HG03457 (cell line): ENCODE results near the gene MAPRE3.

Experiments
- ATAC-seq: cut with Tn5 transposase; IDR thresholded peaks from one replicate; pipeline ENCODE4 v1.9.1; 2021; ENCODE audit warnings: moderate number of reproducible peaks; ENCODE audit not compliant: unreplicated experiment

MAPRE3 gene

GRCh38 chr2:27038631-27039339, 68.3 kb downstream of the MAPRE3 start:
- ATAC-seq: no peak

GRCh38 chr2:27039426-27039825, 69.0 kb downstream of the MAPRE3 start:
- no peak for ATAC-seq

DNA sequence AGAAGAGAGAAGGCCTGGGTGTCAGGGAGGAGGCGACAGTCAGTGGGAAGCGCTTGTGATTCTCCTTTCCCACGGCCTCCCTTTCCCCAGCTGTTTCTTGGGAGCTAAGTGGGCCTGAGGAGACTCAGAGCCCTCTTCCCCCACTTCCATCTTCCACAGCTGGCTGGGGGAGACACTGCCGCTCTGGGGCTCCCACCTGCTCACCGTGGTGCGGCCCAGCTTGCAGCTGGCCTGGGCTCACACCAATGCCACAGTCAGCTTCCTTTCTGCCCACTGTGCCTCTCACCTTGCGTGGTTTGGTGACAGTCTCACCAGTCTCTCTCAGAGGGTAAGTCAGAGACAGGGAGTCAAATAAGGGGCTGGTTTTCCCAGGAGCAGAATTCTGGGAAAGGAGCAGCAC, 69.4 kb downstream of the MAPRE3 start:
- ATAC-seq: no peak

GRCh38 chr2:27040282-27040681, 69.8 kb downstream of the MAPRE3 start:
- ATAC-seq: no peak

DNA sequence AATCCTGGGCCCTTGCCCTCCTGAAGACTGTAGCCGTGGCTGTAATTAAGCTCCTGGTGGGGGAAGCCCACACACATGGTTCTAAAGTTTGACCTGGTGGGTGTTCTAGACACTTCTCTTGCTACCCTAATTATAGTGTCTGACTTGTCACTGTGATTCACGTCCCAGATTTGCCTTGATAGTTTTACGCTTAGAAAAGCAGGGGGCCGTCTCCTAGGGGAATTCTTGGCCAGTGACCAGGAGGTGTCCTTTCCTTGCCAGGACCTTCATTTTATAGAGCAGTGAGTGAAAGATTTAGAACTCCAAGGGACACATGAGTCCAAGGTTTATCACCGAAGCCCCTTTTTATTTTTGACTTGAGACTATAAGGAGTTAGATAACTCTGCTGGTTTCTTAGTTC, 71.3 kb downstream of the MAPRE3 start:
- ATAC-seq: no peak

- no peak for ATAC-seq
Measured at GRCh38 chr2:27042159-27042661, 71.8 kb downstream of the MAPRE3 start.

GRCh38 chr2:27042985-27043634, 72.7 kb downstream of the MAPRE3 start:
- no peak for ATAC-seq

DNA sequence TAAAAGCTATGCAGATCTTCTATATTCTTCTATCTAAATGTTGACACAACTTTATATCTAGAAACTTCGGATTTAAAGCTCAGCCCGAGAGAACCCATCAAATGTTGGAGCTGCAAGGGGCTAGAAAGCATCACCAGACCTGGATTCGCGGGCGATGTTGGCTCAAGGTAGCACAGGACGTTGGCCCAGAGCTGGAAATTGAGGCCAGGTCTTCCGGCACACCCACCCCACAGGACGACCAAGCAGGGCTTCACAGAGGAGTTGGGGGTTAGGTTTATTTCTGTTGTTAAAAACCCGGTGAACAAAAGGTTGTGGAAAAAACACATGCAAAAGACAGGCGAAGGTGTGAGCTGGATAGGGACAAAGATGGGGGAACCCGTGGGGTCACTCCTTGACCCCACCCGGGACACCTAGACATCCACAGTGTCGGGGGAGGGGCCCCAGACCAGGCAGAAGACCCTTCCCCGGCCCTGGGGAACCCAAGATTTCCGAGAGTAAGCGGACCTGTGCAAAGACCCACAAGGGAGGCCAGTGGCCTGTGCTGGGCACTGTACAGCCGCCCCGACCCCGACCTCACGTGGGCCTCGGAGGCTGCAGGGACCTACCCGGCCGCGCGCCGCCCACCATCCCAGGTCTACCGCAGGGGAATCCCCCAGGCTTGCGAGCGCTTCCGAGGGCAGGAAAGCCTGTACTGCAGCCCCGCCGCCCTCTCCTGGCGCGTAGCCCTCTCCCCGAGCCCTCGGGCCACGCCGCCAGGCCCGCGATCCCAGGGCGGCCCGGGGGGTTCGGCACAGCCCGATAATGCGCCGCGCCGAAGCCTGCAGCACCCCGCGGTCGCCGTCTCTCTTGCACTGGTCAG, 79.2 kb downstream of the MAPRE3 start:
- peak; percentile 16 for ATAC-seq

GRCh38 chr2:27050281-27050995, 80.0 kb downstream of the MAPRE3 start:
- peak; percentile 42 for ATAC-seq

DNA sequence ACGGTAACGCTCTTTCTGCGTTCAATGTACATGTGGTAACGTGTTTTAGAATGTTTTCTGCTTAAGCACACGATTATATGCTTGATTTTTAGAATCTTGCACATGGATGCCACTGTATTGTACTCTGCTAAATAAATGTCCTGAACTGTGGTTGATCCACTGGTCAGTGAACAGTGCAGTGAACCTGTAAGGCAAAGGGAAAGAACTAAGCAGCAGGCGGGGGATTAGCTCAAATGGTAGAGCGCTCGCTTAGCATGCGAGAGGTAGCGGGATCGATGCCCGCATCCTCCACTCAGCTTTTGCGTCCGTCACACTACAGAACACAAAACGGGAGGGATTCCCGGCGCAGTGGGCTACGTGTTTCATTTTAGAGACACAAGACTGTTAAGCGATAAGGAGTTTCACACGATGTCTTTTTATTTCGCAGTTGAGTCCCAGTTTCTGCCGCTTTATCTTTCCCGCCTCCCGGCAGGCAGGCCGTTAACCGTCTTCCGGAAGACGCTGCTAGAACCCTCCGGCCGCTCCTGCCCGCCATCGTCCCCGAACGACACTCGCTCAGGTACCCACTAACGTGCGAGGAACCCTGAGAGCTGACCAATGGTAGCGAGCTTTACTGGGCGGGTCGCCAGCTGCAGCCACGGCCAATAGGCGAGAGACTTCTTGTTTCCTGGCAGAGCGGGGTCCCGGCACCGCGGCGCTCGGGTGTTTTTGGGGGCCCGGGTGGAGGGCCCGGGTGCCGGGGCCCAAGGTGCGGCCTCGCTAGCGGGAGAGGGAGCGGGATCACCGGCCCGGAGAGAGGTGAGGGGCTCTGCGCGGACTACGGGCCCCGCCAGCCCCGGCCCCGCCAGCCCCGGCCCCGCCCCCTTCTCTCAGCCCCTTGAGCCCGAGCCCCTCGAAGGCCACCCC, 80.8 kb downstream of the MAPRE3 start, which contains the start of gene AGBL5:
Gene AGBL5, plus strand, starts transcription at position 673 of the 906 bp plus-strand sequence. CDS start 1,291 bp downstream, outside the sequence.
- ATAC-seq: peak; percentile 63

- ATAC-seq: no peak
Measured at GRCh38 chr2:27051902-27052645, 81.6 kb downstream of the MAPRE3 start.

DNA sequence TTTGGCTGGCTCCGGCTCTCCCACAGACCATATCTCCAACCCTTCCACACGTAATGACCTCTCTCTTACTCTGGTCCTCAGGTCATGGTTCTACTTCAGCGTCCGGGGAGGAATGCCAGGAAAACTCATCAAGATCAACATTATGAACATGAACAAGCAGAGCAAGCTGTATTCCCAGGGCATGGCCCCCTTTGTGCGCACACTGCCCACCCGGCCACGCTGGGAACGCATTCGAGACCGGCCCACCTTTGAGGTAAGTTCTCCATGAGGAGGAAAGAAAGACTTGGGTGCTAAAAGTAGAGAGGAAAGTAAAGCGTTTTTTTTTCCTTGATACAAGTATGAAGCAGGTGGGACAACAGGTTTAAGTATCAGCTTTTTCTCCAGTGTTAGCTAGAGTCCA, 82.9 kb downstream of the MAPRE3 start:
- no peak for ATAC-seq

DNA sequence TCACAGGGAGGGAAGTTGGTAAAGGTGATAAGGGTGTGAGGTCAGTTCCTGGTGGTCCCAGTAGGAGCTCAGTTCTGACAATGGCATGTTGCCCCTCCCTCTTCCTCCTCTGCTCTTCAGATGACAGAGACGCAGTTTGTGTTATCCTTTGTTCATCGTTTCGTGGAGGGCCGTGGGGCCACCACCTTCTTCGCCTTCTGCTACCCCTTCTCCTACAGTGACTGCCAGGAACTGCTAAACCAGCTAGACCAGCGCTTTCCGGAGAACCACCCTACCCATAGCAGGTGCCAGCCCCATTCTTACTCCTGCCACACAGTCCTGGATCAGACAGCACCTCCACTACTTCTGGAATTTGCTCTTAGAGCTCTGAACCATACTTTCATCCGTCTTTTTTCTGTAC, 83.3 kb downstream of the MAPRE3 start:
- no peak for ATAC-seq

GRCh38 chr2:27054721-27055120, 84.3 kb downstream of the MAPRE3 start:
- ATAC-seq: no peak

GRCh38 chr2:27057184-27057583, 86.7 kb downstream of the MAPRE3 start:
- no peak for ATAC-seq

- no peak for ATAC-seq
Measured at GRCh38 chr2:27058210-27058609, 87.8 kb downstream of the MAPRE3 start.

GRCh38 chr2:27059141-27059820, 88.8 kb downstream of the MAPRE3 start:
- ATAC-seq: no peak

- no peak for ATAC-seq
Measured at GRCh38 chr2:27060323-27060722, 89.9 kb downstream of the MAPRE3 start.
